GM21447 (cell line): Measurements from ENCODE around the gene MDH2.
"Not testable (repeated sequence)": the region's sequence is repeated elsewhere in the genome, so short reads cannot be mapped to it uniquely, and the experiment has no call there.

ENCODE experiments used
- ATAC-seq: cut with Tn5 transposase; IDR thresholded peaks from one replicate; pipeline ENCODE4 v1.9.1; 2021; ENCODE audit not compliant: unreplicated experiment

MDH2 gene

DNA sequence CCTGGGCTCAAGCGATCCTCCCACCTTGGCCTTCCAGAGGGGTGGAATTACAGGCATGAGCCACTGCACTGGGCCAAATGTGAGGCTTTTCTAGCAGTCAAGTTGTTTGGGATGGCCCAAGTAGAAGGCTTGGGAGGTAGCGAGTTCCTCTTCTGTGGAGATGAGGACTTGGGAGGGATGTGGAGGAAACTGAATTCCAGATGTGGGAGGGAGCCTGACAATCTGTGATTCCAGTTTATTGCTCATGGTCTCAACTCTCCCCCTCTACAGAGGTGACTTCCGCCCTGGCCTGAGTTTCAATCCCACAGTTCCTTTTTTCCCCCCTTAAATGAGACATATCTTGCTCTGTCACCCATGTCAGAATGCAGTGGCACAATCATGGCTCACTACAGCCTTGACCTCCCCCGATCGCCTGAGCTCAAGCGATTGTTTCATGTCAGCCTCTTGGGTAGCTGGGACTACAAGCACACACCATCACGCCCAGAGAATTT, 3.5 kb upstream of the MDH2 start:
- ATAC-seq: no peak

DNA sequence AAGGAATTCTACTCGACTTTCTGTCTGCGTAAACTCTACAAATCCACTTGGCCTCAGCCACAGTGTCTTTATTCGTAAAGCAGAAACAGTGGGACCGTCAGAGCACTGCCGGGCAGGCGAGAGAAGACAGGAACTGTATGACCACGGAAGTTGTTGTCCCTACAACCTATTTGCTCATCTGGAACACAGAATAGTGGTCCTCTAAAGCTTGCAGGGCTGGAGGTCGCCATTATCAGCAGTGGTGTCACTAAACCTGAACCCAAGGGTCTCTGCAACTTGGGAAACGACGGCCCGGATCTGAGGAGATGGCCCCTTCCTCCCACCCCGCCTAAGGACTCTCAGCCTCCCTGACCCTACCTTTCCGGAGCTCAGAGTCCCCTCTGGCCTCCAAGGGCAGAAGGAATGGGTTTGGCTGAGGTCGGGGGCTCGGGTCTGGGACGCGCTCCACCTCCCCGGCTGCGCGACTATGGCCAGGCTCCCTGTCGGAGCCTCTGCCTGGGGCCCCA, 548 bp upstream of the MDH2 start:
- peak; percentile 17 for ATAC-seq

DNA sequence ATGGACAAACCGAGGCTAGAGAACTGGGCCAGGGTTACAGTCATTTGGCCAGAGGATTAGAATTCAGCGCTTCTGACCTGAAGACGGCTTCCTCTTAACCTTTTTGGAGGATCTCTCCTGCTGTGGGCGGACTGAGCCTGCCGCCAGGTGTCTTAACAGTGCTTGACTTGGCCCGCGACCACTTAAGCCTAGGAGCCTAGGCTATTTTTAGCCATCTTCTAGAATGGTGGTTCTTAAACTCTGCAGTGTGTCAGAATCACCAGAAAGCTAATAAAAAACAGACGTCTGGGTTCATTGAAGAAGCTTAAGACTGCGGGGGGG, 722 bp downstream of the MDH2 start:
- ATAC-seq: peak; percentile 28

DNA sequence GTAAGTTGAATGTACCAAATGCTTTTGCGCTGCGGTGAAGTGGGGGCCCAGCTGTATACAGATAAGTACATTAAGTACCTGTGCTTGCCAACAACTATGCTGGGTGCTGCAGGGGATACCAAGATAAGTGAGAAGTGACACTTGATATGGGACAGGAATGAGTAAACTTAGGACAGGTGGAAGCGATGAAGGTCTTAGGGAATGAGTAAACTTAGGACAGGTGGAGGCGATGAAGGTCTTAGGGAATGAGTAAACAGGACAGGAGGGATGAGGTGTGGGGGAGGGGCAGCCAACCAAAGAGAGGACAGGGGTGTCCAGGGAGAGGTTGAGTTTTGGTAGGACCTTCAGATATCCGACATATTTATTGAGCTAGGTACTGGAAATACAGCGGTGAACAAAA, 1.4 kb downstream of the MDH2 start:
- ATAC-seq: no peak

DNA sequence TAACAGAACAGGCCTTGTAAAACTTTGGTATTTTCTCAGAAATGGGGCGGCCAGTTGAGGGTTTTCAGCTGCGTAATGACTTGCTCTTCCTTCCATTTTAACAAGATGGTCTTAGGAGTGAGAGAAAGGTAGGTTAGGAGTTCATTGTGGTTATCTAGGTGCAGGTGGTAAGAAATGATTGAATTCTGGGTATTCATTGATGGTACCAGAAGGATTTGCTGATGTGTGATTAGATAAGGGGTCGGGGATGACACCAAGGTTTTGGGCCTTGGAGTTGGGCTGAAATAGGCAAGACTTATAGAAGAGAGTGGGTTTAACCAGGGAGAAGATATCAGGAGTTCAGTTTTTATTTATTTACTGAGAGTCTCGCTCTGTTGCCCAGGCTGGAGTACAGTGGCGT, 2.6 kb downstream of the MDH2 start:
- ATAC-seq: no peak

DNA sequence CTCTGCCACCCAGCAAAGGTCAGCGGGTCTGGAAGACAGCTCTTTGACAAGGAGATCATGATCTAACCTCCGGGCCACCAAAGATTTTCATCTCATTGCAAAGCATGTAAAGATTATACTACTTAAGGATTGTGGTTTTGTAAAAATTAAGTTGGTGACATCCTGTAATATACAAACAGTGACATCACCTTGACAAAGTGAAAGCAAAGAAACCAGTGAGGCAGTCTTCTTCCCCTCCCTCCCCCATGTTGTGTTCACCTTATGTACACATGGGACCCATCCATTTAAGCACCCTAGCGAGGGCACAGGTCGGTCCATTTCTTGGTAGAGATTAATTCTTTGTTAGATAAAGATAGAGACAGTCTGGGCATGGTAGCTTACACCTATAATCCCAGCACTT, 3.9 kb downstream of the MDH2 start:
- no peak for ATAC-seq

DNA sequence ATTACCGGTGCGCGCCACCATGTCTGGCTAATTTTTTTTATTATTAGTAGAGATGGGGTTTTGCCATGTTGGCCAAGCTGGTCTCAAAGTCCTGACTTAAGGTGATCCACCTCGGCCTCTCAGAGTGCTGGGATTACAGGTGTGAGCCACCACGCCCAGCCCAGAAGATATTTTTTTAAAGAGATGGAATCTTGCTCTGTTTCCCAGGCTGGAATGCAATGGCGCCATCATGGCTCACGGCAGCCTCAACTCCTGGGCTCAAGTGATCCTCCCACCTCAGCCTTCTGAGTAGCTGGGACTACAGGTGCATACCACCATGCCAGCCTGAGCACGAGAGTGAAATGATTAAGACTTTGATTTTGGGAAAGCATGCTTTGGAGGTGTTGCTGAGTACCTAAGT, 4.8 kb downstream of the MDH2 start:
- ATAC-seq: not testable (repeated sequence)

DNA sequence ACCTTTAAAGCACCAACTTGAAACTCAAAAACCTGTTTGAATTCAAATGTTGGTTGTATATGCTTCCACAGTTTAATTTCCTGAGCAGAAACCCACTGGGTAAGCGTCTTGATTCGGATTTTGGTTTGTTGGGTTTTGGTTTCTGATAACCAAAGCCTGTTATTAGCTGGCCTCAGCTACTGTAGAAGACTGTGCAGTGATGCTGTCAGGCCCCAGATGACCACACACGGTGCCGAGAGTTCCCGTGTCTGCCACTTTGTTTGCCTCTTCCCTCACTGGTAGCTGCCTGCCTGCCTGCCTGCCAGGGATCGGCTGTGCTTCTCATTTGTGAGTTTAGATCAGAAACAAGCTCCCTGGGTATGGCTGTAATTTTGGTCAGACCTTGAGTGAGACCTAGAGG, 5.6 kb downstream of the MDH2 start:
- no peak for ATAC-seq

DNA sequence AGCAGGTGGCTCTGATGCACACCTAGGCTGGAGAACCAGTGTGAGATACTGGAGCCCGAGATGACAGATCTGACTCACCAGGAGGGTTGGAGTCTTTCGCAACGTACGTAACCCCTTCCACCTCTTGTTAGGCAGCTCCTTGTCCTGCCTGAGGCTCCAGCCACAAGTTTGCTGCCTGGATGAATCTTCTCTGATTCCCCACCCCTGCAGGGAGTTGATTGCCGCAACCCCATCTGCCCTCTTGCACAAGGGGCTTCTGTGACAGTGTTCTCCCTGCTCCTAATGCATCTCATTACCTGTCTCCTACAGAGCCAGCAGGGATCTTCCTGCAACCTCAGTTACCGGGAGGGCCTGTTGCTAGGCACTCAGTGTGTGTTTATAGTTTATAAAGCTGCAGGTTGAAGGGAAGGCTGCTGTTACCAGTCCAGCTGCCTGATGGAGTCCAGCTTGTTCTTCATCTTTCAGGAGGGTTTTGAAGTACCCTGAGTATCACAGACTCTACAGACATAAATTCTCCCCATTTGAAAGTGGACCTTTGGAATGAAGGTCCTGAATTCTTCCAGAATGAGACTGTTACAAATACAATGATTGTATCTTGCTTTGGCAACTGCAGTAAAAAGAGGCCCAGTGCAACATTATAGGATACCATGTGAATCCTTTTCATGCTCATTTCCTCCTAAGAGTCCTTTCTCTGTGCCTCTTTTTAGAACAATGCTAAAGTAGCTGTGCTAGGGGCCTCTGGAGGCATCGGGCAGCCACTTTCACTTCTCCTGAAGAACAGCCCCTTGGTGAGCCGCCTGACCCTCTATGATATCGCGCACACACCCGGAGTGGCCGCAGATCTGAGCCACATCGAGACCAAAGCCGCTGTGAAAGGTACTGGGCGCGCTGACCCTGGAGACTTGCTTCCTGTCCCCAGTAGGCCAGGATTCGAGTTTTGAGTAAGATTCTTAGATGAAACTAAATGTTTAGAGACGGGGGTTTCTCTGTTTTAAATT, 6.5 kb downstream of the MDH2 start:
- ATAC-seq: no peak

DNA sequence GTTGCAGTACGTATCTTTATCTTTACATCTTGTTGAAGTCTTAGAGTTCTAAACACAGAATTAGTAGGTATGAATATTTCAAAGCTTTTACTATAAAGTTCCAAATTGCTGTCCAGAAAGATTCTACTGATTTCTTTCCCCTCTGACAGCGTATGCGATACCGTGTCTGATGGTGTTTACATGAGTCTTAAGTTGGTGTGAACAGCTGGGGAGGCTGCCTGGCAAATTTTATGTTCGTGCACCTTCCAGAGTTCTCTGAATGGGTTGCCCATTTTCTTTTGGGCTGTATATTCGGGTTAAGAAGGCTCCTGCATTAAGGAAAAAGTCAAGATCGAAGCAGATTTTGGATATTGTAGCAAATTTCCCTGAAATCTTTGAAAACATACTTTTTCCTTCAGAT, 8.3 kb downstream of the MDH2 start:
- ATAC-seq: no peak

DNA sequence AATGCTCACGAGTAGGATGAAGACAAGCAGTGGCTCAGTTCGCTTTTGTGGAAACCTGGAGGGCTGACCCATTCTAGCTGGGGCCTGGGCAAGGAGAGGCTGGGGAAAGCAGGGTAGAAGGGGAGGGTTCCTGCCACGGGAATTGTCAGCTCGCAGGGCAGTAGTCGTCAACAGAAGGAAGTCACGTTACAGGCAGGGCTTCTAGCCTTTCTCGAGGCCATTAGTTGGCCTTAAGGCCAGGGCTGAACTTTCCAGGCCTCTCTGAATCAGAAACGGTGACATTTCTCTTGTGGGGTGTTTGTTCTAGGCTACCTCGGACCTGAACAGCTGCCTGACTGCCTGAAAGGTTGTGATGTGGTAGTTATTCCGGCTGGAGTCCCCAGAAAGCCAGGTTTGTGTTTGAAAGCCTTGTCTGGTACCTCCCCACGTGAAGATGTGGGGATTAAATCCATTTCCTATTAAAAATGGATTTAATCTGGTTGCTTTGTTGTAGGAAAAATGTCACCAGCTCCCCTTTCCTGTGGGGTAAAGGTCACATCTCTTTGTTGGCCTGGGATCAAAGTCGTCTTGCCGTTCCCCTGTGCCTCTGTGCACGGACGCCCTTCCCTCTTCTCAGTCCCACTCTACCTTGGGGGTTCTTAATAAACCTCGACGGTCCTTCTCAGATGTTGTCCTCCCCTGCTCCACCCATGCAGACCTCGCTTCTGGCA, 9.4 kb downstream of the MDH2 start:
- ATAC-seq: no peak

DNA sequence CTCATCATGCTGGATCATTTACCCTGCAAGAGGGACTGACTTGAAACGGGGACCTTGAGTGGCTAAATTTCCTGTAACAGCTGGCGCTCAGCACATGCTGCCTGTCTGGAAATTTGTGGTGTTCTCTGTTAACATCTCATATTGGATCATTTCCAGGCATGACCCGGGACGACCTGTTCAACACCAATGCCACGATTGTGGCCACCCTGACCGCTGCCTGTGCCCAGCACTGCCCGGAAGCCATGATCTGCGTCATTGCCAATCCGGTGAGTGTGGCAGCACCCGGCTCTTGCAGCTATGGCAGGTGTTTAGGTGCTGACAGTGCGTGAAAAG, 9.9 kb downstream of the MDH2 start:
- ATAC-seq: no peak

DNA sequence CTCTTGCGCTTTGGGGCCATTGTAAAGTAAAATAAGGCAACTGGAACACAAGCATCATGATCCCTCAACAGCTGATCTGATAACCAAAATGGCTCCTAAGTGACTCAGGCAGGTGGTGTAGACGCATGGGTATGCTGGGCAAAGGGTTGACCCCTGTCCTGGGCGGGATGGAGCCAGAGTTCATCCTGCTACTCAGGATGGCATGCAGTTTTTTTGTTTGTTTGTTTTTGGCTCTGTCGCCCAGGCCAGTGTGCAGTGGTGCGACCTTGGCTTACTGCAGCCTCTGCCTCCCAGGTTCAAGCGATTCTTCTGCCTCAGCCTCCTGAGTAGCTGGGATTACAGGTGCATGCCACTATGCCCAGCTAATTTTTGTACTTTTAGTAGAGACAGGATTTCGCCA, 10.8 kb downstream of the MDH2 start:
- not testable (repeated sequence) for ATAC-seq

DNA sequence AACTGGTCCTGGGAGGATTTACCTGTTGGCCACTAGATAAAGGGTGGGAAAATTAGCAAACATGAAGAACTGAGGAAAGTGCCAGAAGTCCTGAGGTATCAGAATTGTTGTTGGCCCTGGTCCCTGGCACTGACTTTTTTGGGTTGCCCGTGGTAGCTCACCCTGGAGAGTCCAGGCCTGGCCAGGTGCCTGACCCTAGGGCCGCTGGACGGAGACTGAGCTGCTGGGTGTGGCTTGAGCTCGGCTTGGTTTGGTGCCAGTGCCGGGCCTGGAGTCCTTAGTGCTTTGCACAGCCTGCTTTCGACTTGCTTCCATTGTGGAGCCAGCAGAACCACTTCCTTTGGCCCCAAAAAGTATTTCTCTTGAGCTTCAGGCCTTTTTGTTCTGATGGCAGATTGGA, 12.9 kb downstream of the MDH2 start:
- ATAC-seq: no peak

DNA sequence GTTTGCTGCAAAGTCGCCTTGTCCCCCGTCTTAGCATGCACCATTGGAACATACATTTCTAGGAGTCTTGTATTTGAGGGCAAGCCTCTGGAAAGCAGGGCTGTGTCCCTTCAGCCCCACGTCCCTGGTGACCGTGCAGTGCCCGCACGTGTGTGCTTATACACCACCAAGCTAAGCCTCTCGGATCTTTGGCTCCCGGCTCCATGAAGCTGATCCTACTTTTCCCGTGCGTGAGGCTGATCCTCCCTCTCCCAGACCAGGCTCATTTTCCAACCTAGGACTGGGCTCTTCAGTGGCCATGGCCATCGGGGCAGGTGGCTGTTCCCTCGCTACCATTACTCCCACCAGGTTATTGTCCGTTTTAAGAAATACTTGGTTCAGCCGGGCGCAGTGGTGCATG, 14.3 kb downstream of the MDH2 start:
- ATAC-seq: no peak

DNA sequence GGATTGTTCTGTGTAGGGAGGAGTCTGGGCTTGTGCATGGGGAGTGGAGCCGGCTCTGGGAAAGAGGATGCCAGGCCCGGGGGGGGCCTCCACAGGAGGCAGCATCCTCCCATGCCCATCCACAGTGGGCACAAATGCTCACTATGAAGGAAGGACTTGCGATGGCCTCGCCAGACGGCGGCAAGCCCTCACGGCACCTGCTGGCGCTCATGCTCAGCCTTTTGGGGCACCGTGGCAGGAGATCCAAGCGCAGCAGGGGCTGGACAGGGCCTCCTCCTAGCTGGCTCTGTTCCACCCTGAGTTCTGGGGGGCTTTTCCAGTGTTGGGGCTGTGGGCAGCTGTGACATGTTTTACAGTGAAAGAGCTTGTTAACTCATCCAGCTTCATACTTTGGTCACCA, 15.2 kb downstream of the MDH2 start:
- no peak for ATAC-seq

DNA sequence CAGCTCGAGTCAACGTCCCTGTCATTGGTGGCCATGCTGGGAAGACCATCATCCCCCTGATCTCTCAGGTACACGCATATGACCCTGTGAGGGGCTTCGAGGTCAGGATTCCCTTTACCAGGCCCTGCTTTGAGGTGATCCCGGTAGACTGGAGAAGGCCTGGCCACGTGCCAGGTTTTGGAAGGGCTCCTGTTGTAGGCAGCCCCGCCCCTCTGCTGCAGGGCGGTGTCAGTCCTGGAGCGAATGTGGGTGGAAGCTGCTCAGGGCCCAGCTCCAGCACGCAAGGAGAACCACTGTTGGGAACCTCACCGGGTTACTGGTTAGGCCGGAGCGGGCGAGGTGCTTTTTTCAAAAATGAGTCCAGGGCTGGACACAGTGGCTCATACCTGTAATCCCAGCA, 15.6 kb downstream of the MDH2 start:
- ATAC-seq: no peak

DNA sequence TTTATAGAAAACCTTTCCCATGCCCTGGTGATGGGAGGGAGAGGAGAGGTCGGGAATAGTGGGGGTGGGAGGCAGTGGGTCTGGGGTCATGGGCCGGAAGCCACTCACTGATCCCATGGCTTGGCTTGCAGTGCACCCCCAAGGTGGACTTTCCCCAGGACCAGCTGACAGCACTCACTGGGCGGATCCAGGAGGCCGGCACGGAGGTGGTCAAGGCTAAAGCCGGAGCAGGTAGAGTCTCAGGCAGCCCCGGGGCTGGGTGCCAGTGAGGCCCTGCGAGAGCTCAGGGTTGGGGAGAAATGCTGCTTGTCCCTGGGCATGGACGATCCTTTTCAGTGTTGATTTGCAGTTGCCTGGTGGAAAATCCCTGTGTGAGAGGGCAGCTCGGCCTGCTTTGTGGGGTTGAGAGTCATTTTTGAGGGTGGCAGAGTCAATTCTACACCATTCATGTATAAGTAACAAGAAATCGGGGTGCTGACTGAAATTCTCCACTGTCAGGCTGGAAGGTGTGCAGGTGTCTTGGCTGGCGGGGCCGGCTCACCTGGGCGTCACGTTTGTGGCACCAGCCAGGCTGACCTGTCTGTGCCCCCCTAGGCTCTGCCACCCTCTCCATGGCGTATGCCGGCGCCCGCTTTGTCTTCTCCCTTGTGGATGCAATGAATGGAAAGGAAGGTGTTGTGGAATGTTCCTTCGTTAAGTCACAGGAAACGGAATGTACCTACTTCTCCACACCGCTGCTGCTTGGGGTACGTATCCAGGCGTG, 16.5 kb downstream of the MDH2 start:
- no peak for ATAC-seq

DNA sequence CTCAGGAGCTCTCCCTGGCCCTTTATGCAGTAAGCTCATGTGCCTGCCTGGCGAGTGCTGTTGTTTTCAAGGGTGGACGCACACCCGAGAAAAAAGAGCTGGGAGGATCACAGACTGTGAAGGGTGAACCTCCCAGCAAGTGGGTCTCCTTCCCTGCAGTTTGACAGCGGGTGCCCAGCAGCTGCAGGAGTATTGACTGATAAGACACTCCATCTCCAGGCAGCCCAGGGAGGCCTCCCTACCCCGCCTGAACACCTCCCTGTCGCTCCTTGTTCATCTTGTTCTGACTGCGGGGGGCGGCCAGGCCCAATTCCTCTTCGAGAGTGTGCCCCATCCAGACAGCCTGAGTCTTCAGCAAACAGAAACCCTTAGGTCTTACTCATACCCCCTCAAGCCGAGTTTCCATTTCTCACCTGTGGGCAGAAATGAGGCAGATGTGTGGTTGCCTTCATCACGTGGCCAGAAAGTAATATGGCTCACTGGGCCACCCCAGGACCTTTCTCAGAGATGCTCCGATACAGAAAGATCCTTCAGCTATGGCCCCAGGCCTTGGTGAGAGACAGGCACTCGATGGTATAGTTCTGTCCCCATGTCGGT, 17.2 kb downstream of the MDH2 start:
- no peak for ATAC-seq

DNA sequence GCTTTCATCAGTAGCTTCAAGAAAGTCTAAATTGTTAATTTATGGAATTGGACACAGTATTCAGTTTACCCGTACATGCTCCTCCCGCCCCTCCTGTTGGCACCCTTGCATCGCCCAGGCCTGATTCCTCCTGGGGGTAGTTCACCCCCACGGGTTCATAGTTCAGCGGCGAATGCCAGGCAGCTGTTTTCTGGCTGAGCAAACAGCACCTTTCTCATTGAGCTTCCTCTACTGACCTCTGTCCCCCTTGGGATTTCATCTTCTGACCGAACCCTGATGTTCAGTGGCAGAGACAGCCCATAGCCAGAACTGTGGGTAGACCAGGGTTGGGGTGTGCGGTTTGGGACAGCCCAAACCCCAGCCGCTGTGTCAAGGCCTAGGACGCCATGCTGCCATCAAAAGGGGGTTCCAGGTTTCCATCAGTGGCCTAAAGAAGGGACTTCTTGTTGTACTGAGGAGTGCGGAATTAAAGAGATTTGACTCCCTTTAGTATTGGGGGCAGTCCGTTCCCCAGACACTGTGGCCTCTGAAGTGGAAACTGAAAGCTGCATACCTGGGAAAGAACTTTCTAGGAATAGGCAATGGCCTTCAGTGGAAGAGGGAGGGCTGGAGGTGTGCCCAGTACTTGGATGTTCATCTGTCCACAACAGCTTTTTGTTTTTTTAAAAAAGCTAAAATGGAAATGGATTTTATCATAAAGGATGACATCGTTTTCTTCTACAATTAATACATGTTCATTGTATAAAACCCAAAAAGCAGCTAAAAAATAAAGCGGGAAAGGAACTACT, 19.0 kb downstream of the MDH2 start:
- ATAC-seq: no peak
